ENCODE results near the gene ARSB.

DNA sequence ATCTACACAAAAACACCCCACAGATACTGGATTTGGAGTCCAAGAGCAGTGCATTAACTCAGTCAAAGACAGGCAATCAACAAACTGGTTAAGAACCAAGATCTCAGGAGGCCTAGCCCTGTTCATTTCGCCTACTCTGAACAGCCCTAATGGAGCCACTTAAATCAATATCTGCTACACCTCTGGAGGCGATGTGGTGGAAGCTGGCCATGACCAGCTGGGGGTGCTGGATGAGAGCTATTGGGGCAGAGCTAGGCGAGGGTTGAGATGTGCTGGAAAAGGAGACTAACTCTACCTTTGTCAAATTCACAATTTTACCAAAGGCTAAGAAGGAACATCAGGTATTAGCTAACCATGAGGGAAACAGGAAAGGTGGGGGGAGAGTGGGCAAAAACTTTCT is 23.3 kb upstream of the ARSB start:
- TF ChIP-seq POLR2A (IDR thresholded peaks at IDR 0.05) (no peak), CTCF (IDR thresholded peaks at IDR 0.05) (no peak)
